ENCODE data around the gene MRGPRD.

- TF ChIP-seq, protein P1, sequence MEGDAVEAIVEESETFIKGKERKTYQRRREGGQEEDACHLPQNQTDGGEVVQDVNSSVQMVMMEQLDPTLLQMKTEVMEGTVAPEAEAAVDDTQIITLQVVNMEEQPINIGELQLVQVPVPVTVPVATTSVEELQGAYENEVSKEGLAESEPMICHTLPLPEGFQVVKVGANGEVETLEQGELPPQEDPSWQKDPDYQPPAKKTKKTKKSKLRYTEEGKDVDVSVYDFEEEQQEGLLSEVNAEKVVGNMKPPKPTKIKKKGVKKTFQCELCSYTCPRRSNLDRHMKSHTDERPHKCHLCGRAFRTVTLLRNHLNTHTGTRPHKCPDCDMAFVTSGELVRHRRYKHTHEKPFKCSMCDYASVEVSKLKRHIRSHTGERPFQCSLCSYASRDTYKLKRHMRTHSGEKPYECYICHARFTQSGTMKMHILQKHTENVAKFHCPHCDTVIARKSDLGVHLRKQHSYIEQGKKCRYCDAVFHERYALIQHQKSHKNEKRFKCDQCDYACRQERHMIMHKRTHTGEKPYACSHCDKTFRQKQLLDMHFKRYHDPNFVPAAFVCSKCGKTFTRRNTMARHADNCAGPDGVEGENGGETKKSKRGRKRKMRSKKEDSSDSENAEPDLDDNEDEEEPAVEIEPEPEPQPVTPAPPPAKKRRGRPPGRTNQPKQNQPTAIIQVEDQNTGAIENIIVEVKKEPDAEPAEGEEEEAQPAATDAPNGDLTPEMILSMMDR (IDR thresholded peaks at IDR 0.05; ENCODE audit: low read depth, low read length) = no peak
- no peak for TF ChIP-seq EZH2phosphoT487 (IDR thresholded peaks at IDR 0.05; ENCODE audit: low read depth)
These were observed 9.3 kb upstream of the MRGPRD start for GRCh38 chr11:68989936-68990606.
